Astrocyte (in vitro differentiated cells and primary cell): ENCODE measurements around the gene PELI1. TPM values are rescaled to one million over a fixed set of nuclear protein-coding genes. Genes with fewer than 3 reads are reported as not detected.

Experiments used
- DNase-seq: peaks from one replicate; pipeline ENCODE4 v3.0.0-alpha.2; 2010; ENCODE audit warnings: low read depth
- FAIRE-seq: peaks from 2 replicates; lab custom pipeline; 2011; peaks lifted over from hg19 to GRCh38; lab: Jason Lieb, UNC
- H2AFZ ChIP-seq: 2 replicates; pipeline ENCODE4 v1.6.0; 2012; ENCODE audit warnings: low read depth, low read length, inconsistent platforms
- H3K27ac ChIP-seq: 2 replicates; pipeline ENCODE4 v1.5.1; 2011; ENCODE audit warnings: low read depth, low read length, inconsistent platforms
- H3K27me3 ChIP-seq: 2 replicates; pipeline ENCODE4 v1.6.0; 2011; ENCODE audit warnings: low read length, inconsistent platforms; ENCODE audit not compliant: insufficient read depth
- H3K36me3 ChIP-seq: 2 replicates; pipeline ENCODE4 v1.5.1; 2011; ENCODE audit warnings: low read length, inconsistent platforms; ENCODE audit not compliant: insufficient read depth
- H3K4me1 ChIP-seq: 2 replicates; pipeline ENCODE4 v1.5.1; 2011; ENCODE audit warnings: low read length, inconsistent platforms; ENCODE audit not compliant: insufficient read depth
- H3K4me2 ChIP-seq: 2 replicates; pipeline ENCODE4 v1.6.0; 2012; ENCODE audit warnings: low read length, inconsistent platforms
- H3K4me3 ChIP-seq: 2 replicates; pipeline ENCODE4 v1.5.1; 2011; ENCODE audit warnings: low read depth, mild to moderate bottlenecking, low read length, inconsistent platforms; ENCODE audit not compliant: insufficient read depth
- H3K79me2 ChIP-seq: 2 replicates; pipeline ENCODE4 v1.6.0; 2012; ENCODE audit warnings: mild to moderate bottlenecking, low read length, inconsistent platforms; ENCODE audit not compliant: insufficient read depth
- H3K9ac ChIP-seq: 2 replicates; pipeline ENCODE4 v1.6.0; 2012; ENCODE audit warnings: mild to moderate bottlenecking, low read length, inconsistent platforms
- H3K9me3 ChIP-seq: 2 replicates; pipeline ENCODE4 v1.5.1; 2012; ENCODE audit warnings: low read depth, mild to moderate bottlenecking, low read length, inconsistent platforms; ENCODE audit not compliant: insufficient read depth
- H4K20me1 ChIP-seq: 2 replicates; pipeline ENCODE4 v1.6.0; 2012; ENCODE audit warnings: low read length, inconsistent platforms; ENCODE audit not compliant: insufficient read depth
- H3K27ac Mint-ChIP-seq: one replicate; pipeline ENCODE4 v1.8.0; 2021; ENCODE audit warnings: mild to moderate bottlenecking, mixed read lengths; ENCODE audit not compliant: unreplicated experiment
- H3K27me3 Mint-ChIP-seq: one replicate; pipeline ENCODE4 v1.8.0; 2021; ENCODE audit warnings: low read depth, mixed read lengths; ENCODE audit not compliant: unreplicated experiment
- H3K36me3 Mint-ChIP-seq: one replicate; pipeline ENCODE4 v1.8.0; 2021; ENCODE audit warnings: low read depth, mixed read lengths; ENCODE audit not compliant: unreplicated experiment
- H3K4me1 Mint-ChIP-seq: one replicate; pipeline ENCODE4 v1.8.0; 2021; ENCODE audit warnings: low read depth, mixed read lengths; ENCODE audit not compliant: unreplicated experiment
- H3K4me3 Mint-ChIP-seq: one replicate; pipeline ENCODE4 v1.8.0; 2021; ENCODE audit warnings: mild to moderate bottlenecking, moderate library complexity, mixed read lengths; ENCODE audit not compliant: unreplicated experiment
- H3K9me3 Mint-ChIP-seq: one replicate; pipeline ENCODE4 v1.8.0; 2021; ENCODE audit warnings: mild to moderate bottlenecking, mixed read lengths; ENCODE audit not compliant: unreplicated experiment
- EZH2 ChIP-seq: IDR thresholded peaks from 2 replicates; pipeline ENCODE4 v1.6.1; 2012; ENCODE audit warnings: mild to moderate bottlenecking, low read length, inconsistent platforms; ENCODE audit not compliant: insufficient read depth
- total RNA-seq: library from RNA; stranded (reverse); gene quantifications from 2 replicates; pipeline ENCODE4 v1.2.1, GENCODE V29; 2021
- TF ChIP-seq, protein P1 (sequence below): IDR thresholded peaks from 2 replicates; pipeline ENCODE4 v1.5.1; 2011; ENCODE audit warnings: low read depth, mild to moderate bottlenecking, inconsistent platforms, low read length, moderate library complexity; ENCODE audit not compliant: insufficient read depth

The PELI1 gene
- total RNA-seq, 1 donor from 2014 or later = 23.8 TPM

DNA sequence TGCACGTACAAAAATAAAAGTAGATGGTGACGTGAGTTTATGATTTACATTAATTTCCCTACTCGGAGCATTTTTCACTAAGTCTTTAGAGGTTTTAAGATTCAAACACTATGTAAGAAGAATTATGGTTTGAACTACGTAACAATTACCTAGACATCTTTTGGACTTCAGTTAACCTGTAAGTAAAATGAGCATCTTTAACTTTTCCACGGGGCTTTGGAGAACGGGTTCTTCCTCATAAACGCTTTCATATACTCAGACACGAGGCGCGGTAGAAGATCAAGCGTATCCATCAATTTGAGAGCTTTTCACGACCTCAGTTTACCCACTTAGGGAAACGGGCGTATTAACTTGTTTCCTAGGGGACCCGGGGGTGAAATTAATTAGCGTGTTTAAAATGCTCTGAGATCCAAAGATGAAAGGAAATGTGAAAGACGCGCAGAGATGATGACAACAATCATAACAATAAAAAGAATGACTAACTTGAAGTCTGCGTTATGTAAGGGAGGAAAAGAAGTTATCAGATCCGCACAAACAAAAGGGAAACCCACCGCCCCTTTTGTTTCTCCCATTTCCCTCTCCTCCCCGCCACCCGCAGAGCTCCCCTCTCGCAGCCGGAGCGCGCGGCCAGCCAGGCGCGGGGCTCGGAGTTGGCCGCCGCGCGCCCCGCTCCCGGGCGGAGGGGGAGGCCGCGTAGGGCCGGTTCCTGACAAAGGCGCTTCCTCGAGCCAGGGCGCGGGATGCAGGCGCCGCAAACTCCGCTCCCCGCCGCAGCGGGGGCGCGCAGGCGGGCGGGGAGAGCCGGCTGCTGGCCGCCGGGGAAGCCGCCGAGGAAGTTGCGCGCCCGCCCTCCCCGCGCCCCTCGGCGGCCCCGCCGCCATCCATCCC lies 807 bp downstream of the PELI1 start:
- Mint-ChIP-seq H3K27me3 (no peaks in the 10 kb centered on the region), H3K4me1 (peaks cover 24% of the 10 kb centered on the region), H3K27ac (peak overlapping the region; percentile 87), H3K36me3 (no peaks in the 10 kb centered on the region), H3K4me3 (peak overlapping the region; percentile 97), H3K9me3 (no peaks in the 10 kb centered on the region)
- peak; percentile 26 for DNase-seq
- Histone ChIP-seq H3K27me3 (no peaks in the 10 kb centered on the region), H3K79me2 (peaks cover 49% of the 10 kb centered on the region), H4K20me1 (peaks cover 16% of the 10 kb centered on the region), H3K27ac (peak overlapping the region; percentile 84), H3K4me3 (peak overlapping the region; percentile 85), H3K9me3 (no peaks in the 10 kb centered on the region), H3K4me1 (peaks cover 4% of the 10 kb centered on the region), H3K9ac (peak overlapping the region; percentile 88), H3K4me2 (peak overlapping the region; percentile 83), H3K36me3 (no peaks in the 10 kb centered on the region), H2AFZ (peak overlapping the region; percentile 84)
- no peak for FAIRE-seq
- TF ChIP-seq, protein P1, sequence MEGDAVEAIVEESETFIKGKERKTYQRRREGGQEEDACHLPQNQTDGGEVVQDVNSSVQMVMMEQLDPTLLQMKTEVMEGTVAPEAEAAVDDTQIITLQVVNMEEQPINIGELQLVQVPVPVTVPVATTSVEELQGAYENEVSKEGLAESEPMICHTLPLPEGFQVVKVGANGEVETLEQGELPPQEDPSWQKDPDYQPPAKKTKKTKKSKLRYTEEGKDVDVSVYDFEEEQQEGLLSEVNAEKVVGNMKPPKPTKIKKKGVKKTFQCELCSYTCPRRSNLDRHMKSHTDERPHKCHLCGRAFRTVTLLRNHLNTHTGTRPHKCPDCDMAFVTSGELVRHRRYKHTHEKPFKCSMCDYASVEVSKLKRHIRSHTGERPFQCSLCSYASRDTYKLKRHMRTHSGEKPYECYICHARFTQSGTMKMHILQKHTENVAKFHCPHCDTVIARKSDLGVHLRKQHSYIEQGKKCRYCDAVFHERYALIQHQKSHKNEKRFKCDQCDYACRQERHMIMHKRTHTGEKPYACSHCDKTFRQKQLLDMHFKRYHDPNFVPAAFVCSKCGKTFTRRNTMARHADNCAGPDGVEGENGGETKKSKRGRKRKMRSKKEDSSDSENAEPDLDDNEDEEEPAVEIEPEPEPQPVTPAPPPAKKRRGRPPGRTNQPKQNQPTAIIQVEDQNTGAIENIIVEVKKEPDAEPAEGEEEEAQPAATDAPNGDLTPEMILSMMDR = no peak
- no peak for TF ChIP-seq EZH2

DNA sequence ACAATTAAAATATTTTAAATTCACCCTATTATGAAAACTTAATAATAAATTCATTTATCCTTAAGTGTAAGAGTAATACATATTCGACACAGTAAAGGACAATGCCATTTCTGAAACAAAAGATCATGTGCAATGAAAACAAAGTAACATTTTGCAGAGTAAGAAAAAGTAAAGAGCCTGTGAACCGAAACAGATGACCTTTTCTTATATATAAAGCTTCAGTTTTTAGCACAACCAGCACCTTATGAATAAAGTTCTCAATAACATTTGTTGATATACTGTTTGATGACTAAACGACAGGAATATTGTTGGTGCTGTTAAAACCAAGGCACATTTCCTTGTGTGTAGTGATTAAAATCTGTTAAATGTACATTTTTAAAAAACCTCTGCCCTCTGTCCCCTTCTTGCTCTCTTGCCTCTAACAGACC lies 1.5 kb downstream of the PELI1 start:
- Histone ChIP-seq H3K9ac (peak overlapping the region; percentile 88), H3K27ac (peak overlapping the region; percentile 84), H3K79me2 (peaks cover 55% of the 10 kb centered on the region), H4K20me1 (peaks cover 17% of the 10 kb centered on the region), H3K36me3 (no peaks in the 10 kb centered on the region), H3K4me1 (peaks cover 4% of the 10 kb centered on the region), H3K9me3 (no peaks in the 10 kb centered on the region), H3K27me3 (no peaks in the 10 kb centered on the region), H3K4me3 (peak overlapping the region; percentile 85), H3K4me2 (peak overlapping the region; percentile 83), H2AFZ (no peak overlapping the region)
- Mint-ChIP-seq H3K4me1 (peaks cover 29% of the 10 kb centered on the region), H3K27ac (peak overlapping the region; percentile 87), H3K9me3 (no peaks in the 10 kb centered on the region), H3K4me3 (peak overlapping the region; percentile 97), H3K27me3 (no peaks in the 10 kb centered on the region), H3K36me3 (peaks cover 2% of the 10 kb centered on the region)
- no peak for DNase-seq
- no peak for TF ChIP-seq EZH2
- TF ChIP-seq, protein P1 = no peak
- no peak for FAIRE-seq
